PC-9 (cell line): ENCODE results near the gene ADAM17. TPM values are rescaled to one million over a fixed set of nuclear protein-coding genes. Genes with fewer than 3 reads are reported as not detected.
"Not testable (repeated sequence)": the region's sequence is repeated elsewhere in the genome, so short reads cannot be mapped to it uniquely, and the experiment has no call there.

Source experiments
- BruUV-seq: library from RNA; stranded (reverse); fragments of 400-500 nt; replicated peaks from 2 replicates; lab custom pipeline; 2021; lab: Mats Ljungman, UMichigan
- CTCF ChIA-PET: fragments of 300-600 bp; sonication (Branson Sonifier 250); formaldehyde crosslinking; loops from one replicate; lab custom pipeline; 2022; ENCODE audit warnings: antibody characterized with exemption; lab: Charles Lee
- POLR2A ChIA-PET: fragments of 300-600 bp; sonication (Branson Sonifier 250); formaldehyde crosslinking; loops from one replicate; lab custom pipeline; 2022; ENCODE audit warnings: antibody characterized with exemption; ENCODE audit not compliant: unreplicated experiment; lab: Charles Lee
- DNase-seq, 2 experiments: peaks; one replicate each; pipeline versions ENCODE4 v3.0.0 to v3.0.0-alpha.2; 2015 to 2022; ENCODE audit warnings: mixed read lengths in 1 of 2
- H2AFZ ChIP-seq: fragments of 200-600 bp; sonication (generic); 2 replicates; pipeline ENCODE4 v1.8.1; 2017; ENCODE audit warnings: antibody characterized with exemption
- H3F3A ChIP-seq: fragments of 200-600 bp; sonication (generic); 2 replicates; pipeline ENCODE4 v1.8.1; 2017; ENCODE audit warnings: antibody characterized with exemption, mild to moderate bottlenecking, low read depth; ENCODE audit not compliant: insufficient read depth
- H3K27ac ChIP-seq: fragments of 200-600 bp; sonication (generic); 2 replicates; pipeline ENCODE4 v1.6.1; 2016; ENCODE audit warnings: mixed run types
- H3K27me3 ChIP-seq: fragments of 200-600 bp; sonication (generic); 2 replicates; pipeline ENCODE4 v1.6.1; 2016; ENCODE audit warnings: low read depth, mixed run types; ENCODE audit not compliant: insufficient read depth
- H3K36me3 ChIP-seq: fragments of 200-600 bp; sonication (generic); 2 replicates; pipeline ENCODE4 v1.6.1; 2016; ENCODE audit warnings: low read depth, mixed run types
- H3K4me1 ChIP-seq: fragments of 200-600 bp; sonication (generic); replicated peaks from 2 replicates; pipeline ENCODE4 v1.6.1; 2016; ENCODE audit warnings: mixed run types; ENCODE audit not compliant: insufficient read depth
- H3K4me2 ChIP-seq: fragments of 200-600 bp; sonication (generic); 2 replicates; pipeline ENCODE4 v1.6.1; 2017; ENCODE audit warnings: mixed run types
- H3K4me3 ChIP-seq: fragments of 200-600 bp; sonication (generic); 2 replicates; pipeline ENCODE4 v1.6.1; 2016; ENCODE audit warnings: mixed run types
- H3K79me2 ChIP-seq: fragments of 200-600 bp; sonication (generic); 2 replicates; pipeline ENCODE4 v1.6.1; 2017; ENCODE audit warnings: low read depth, mixed run types
- H3K9me2 ChIP-seq: fragments of 200-600 bp; sonication (generic); 2 replicates; pipeline ENCODE4 v1.8.1; 2017; ENCODE audit warnings: mild to moderate bottlenecking; ENCODE audit not compliant: insufficient read depth
- H3K9me3 ChIP-seq: fragments of 200-600 bp; sonication (generic); 2 replicates; pipeline ENCODE4 v1.8.1; 2016; ENCODE audit warnings: low read depth; ENCODE audit not compliant: insufficient read depth
- H4K20me1 ChIP-seq: fragments of 200-600 bp; sonication (generic); 2 replicates; pipeline ENCODE4 v1.8.1; 2017; ENCODE audit not compliant: insufficient read depth
- CTCF ChIP-seq: fragments of 200-600 bp; sonication (generic); conservative IDR thresholded peaks from 2 replicates; pipeline ENCODE4 v1.6.1; 2017; ENCODE audit warnings: mixed run types, antibody characterized with exemption, mild to moderate bottlenecking, moderate library complexity
- EZH2 ChIP-seq: fragments of 200-600 bp; sonication (generic); IDR thresholded peaks from 2 replicates; pipeline ENCODE4 v1.8.0; 2017; ENCODE audit warnings: antibody characterized with exemption, low read depth
- intact Hi-C: fragments of 100-400 bp; cut with micrococcal nuclease; formaldehyde crosslinking; loops from one replicate; pipeline ENCODE4 v1.10.0; 2022; ENCODE audit not compliant: unreplicated experiment
- total RNA-seq: library from RNA; stranded (reverse); gene quantifications from 2 replicates; pipeline ENCODE4 v1.2.3, GENCODE V29; 2021

Gene ADAM17
- total RNA-seq, 1 experiment from 2014 or later = 65.0 TPM

DNA sequence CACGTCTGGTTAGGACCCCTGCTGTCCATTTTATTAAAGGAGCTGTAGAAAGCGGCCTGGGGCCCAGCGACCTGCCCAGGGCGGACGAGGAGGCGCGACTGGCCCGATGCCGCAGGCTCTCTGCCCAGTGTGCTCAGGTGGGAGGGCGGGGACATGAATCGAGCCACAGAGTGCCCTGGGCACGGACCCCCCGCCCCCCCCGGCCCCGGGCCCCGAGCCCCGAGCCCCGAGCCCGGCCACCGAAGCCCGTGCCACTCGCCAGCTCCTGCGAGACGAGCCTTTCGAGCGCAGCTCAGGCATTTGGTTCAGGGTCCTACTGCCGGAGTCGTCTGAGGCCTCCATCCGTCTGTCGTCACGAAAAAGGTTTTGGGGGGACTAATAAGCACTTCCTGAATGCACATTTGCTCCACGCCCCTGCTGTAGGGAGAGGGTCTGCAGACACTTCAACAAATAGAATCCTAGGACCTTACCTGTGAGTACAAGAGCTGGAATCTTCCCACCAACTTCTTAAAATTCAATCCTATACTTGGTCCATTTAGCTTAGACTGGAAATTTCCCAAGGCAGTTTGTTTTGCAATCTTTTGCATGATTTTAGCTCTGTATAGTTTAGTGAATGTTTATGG lies 602 bp upstream of the ADAM17 start:
- peak overlapping the region; percentile 96 for H3K27ac ChIP-seq
- no peaks in the 10 kb centered on the region for H3K36me3 ChIP-seq
- no peaks in the 10 kb centered on the region for H3K9me2 ChIP-seq
- no peaks in the 10 kb centered on the region for H3K9me3 ChIP-seq
- ChIA-PET CTCF (no interaction called here), POLR2A (interaction anchor here (0.5 to 1.5 kb wide), 9 partner anchors 16 to 412 kb away, joined by 3 to 7 read pairs (median 4); partner anchors contain the start of gene YWHAQ)
- H3F3A ChIP-seq = peaks cover 58% of the 10 kb centered on the region
- H3K4me2 ChIP-seq = peak overlapping the region; percentile 98
- intact Hi-C loops = loop anchor here (5.0 to 10.0 kb wide), 2 partner anchors 241 to 321 kb away; no protein-coding TSS in a partner anchor
- BruUV-seq = no TSS peak
- peaks cover 66% of the 10 kb centered on the region for H3K4me1 ChIP-seq
- peaks cover 69% of the 10 kb centered on the region for H3K79me2 ChIP-seq
- peak overlapping the region; percentile 69 for H2AFZ ChIP-seq
- DNase-seq = no peak
- H4K20me1 ChIP-seq = no peaks in the 10 kb centered on the region
- TF ChIP-seq EZH2 = no peak
- TF ChIP-seq CTCF = no peak
- H3K27me3 ChIP-seq = no peaks in the 10 kb centered on the region
- H3K4me3 ChIP-seq = peak overlapping the region; percentile 83

DNA sequence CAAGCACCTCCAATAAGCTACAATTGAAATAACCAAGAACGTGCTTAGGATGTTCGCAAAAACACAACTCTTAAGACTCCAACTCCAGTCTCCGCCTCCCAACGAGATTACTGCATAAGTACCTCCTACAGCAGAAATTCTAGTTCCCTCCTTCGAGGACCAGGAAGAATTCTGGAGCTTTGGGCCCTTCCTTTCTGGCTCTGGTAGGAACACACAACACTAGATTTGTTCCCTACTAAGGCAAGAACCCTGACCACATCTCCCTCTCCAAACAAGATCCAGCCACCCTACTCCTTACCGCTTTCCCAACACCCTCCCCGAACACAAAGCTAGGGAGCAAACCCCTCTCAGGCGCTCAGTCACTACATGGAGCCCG lies 721 bp downstream of the ADAM17 start:
- no peak for TF ChIP-seq CTCF
- TF ChIP-seq EZH2 = no peak
- Histone ChIP-seq H3K79me2 (peaks cover 82% of the 10 kb centered on the region), H3F3A (peaks cover 58% of the 10 kb centered on the region), H2AFZ (peak overlapping the region; percentile 67; the same call in 1 of the 2 replicates), H3K27me3 (no peaks in the 10 kb centered on the region), H3K9me3 (no peaks in the 10 kb centered on the region), H3K36me3 (peaks cover 2% of the 10 kb centered on the region), H3K4me1 (peaks cover 80% of the 10 kb centered on the region), H3K4me3 (peak overlapping the region; percentile 83), H3K4me2 (peak overlapping the region; percentile 98), H3K9me2 (no peaks in the 10 kb centered on the region), H3K27ac (peak overlapping the region; percentile 96), H4K20me1 (0 out of 2 replicates have a peak, but pooled peaks cover 3% of the 10 kb centered on the region)
- ChIA-PET POLR2A (interaction anchor here (0.6 kb wide), 5 partner anchors 10 to 564 kb away, joined by 3 to 4 read pairs (median 3); no protein-coding TSS in a partner anchor), CTCF (interaction anchor here (0.6 kb wide), 1 partner anchor 78 kb away, joined by 3 read pairs; no protein-coding TSS in a partner anchor)
- no TSS peak for BruUV-seq
- DNase-seq = peak; percentile 52 to 78
- intact Hi-C loops = loop anchor here (1.0 to 10.0 kb wide), 4 partner anchors 76 to 320 kb away; partner anchors contain the start of gene YWHAQ

DNA sequence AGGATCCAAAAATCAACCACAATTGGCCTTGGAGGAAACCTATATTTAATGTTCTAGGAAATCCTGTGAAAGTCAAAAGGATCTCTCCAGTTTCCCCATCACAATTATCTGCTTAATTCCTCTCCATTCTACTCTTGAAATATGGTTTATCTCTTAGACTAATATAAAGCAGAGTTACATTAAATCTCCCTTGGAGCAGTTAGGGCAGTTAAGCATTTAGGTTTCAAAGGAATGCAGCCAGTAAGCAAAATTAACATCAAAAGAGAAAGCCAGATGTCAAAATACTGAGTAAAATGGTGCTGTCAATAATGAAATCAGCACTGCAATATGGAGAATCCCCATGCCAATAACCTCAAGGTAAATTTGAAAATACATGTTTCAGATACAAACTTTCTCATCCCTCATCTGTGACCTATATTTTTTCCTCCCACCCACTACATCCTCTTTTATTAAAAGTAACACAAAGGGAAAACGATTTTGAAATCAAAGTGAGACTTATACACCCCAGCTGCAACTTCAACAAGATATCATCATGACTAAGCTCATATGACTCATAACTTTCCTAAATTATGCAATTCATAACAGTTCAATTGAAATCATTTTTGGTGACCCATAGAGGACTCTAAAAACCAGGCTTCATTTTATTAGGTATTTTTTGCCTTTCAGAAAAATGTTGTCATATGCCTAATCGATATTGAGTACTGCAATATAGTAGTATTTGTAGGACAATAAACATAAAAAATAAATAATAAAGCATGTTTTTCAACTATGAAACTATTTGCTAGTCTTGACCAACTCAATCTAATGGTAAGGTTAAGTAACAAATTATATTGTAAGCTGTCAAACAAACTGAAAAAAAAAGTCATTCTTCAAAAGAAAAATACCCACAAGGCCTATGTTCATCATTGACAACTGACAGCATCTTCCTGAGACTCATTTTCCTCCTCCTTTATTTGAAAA lies 3.1 kb downstream of the ADAM17 start:
- Histone ChIP-seq H3K9me2 (no peaks in the 10 kb centered on the region), H2AFZ (no peak overlapping the region), H3K9me3 (no peaks in the 10 kb centered on the region), H3K27ac (peak overlapping the region; percentile 96), H3K36me3 (peaks cover 9% of the 10 kb centered on the region), H3K79me2 (peaks cover 94% of the 10 kb centered on the region), H3F3A (peaks cover 41% of the 10 kb centered on the region), H3K4me2 (peak overlapping the region; percentile 98), H3K4me3 (peak overlapping the region; percentile 51), H3K27me3 (no peaks in the 10 kb centered on the region), H3K4me1 (peaks cover 71% of the 10 kb centered on the region), H4K20me1 (peaks cover 27% of the 10 kb centered on the region)
- TF ChIP-seq EZH2 (no peak), CTCF (no peak)
- ChIA-PET POLR2A (interaction anchor here (0.5 kb wide), 1 partner anchor 408 kb away, joined by 4 read pairs; no protein-coding TSS in a partner anchor), CTCF (no interaction called here)
- DNase-seq = peak in 1 of 2 experiments; percentile 93
- intact Hi-C loops = loop anchor here (10.0 kb wide), 1 partner anchor 318 kb away; no protein-coding TSS in a partner anchor
- BruUV-seq = no TSS peak

- H4K20me1 ChIP-seq = peaks cover 43% of the 10 kb centered on the region
- H3K4me2 ChIP-seq, POLR2A ChIA-PET, H3K27me3 ChIP-seq, H3K4me3 ChIP-seq, H3K9me3 ChIP-seq, H3K36me3 ChIP-seq, DNase-seq, H2AFZ ChIP-seq, BruUV-seq, H3K9me2 ChIP-seq: not testable (repeated sequence)
- CTCF ChIA-PET = interaction anchor here (0.7 kb wide), 1 partner anchor 293 kb away, joined by 17 read pairs; no protein-coding TSS in a partner anchor
- peaks cover 97% of the 10 kb centered on the region for H3K79me2 ChIP-seq
- peaks cover 46% of the 10 kb centered on the region for H3F3A ChIP-seq
- intact Hi-C loops = loop anchor here (10.0 kb wide), 1 partner anchor 316 kb away; no protein-coding TSS in a partner anchor
- H3K27ac ChIP-seq = peak overlapping the region; percentile 96
- H3K4me1 ChIP-seq = peaks cover 62% of the 10 kb centered on the region
Measured at GRCh38 chr2:9550859-9551391, 4.7 kb downstream of the ADAM17 start.
